CD14-positive monocyte (primary cell): ENCODE measurements around the gene EBF3. TPM values are rescaled to one million over a fixed set of nuclear protein-coding genes. Genes with fewer than 3 reads are reported as not detected.

Source experiments
- DNase-seq, 3 donors: peaks; one replicate each; pipeline ENCODE4 v3.0.0-alpha.2; 2011 to 2022
- H2AFZ ChIP-seq: 2 replicates; pipeline ENCODE4 v1.6.0; 2012; ENCODE audit warnings: mild to moderate bottlenecking, low read depth, low read length, inconsistent platforms; ENCODE audit not compliant: insufficient read depth, poor library complexity, severe bottlenecking
- H3K27ac ChIP-seq, 2 donors: 1 replicate in 1 of 2; 2 replicates in 1 of 2; pipeline ENCODE4 v1.5.1; 2012 to 2013; ENCODE audit warnings: low read length in 2 of 2, control low read depth in 1 of 2, inconsistent platforms in 1 of 2, low read depth in 1 of 2, mild to moderate bottlenecking in 1 of 2
- H3K27me3 ChIP-seq, 2 donors: one replicate each; pipeline versions ENCODE4 v1.6.0 to v1.6.1; 2011 to 2013; ENCODE audit warnings: low read length in 2 of 2; ENCODE audit not compliant: control insufficient read depth in 2 of 2, insufficient read depth in 2 of 2
- H3K36me3 ChIP-seq, 2 donors: replicated peaks in 1 of 2; 1 replicate in 1 of 2; 2 replicates in 1 of 2; pipeline versions ENCODE4 v1.5.1 to v1.6.1; 2012 to 2013; ENCODE audit warnings: low read length in 2 of 2, control low read depth in 1 of 2, inconsistent platforms in 1 of 2, mild to moderate bottlenecking in 1 of 2; ENCODE audit not compliant: insufficient read depth in 2 of 2, control insufficient read depth in 1 of 2
- H3K4me1 ChIP-seq, 2 donors: 1 replicate in 1 of 2; 2 replicates in 1 of 2; pipeline versions ENCODE4 v1.5.1 to v1.6.1; 2012 to 2013; ENCODE audit warnings: low read length in 2 of 2, control low read depth in 1 of 2, inconsistent platforms in 1 of 2, mild to moderate bottlenecking in 1 of 2, moderate library complexity in 1 of 2; ENCODE audit not compliant: insufficient read depth in 2 of 2, control insufficient read depth in 1 of 2
- H3K4me2 ChIP-seq: replicated peaks from 2 replicates; pipeline ENCODE3; 2012; ENCODE audit warnings: low read length, moderate library complexity, mild to moderate bottlenecking; ENCODE audit not compliant: poor library complexity, severe bottlenecking; ENCODE audit errors: extremely low read depth
- H3K4me3 ChIP-seq, 3 experiments: fragments of 200-600 bp in 1 of 3; sonication (generic) in 1 of 3; replicated peaks in 1 of 3; 1 replicate in 2 of 3; 2 replicates in 1 of 3; pipeline ENCODE4 v1.5.1; 2011 to 2013; ENCODE audit warnings: low read length in 3 of 3, mild to moderate bottlenecking in 3 of 3, control low read depth in 2 of 3, low read depth in 2 of 3, inconsistent platforms in 1 of 3, moderate library complexity in 1 of 3
- H3K79me2 ChIP-seq: 2 replicates; pipeline ENCODE4 v1.6.0; 2012; ENCODE audit warnings: mild to moderate bottlenecking, control low read depth, inconsistent platforms, low read length, moderate library complexity; ENCODE audit not compliant: insufficient read depth
- H3K9ac ChIP-seq: 2 replicates; pipeline ENCODE4 v1.6.0; 2017; ENCODE audit warnings: low read length, mild to moderate bottlenecking; ENCODE audit not compliant: insufficient read depth, poor library complexity, severe bottlenecking
- H3K9me3 ChIP-seq, 2 donors: replicated peaks in 1 of 2; 1 replicate in 1 of 2; 2 replicates in 1 of 2; pipeline versions ENCODE4 v1.5.1 to v1.6.1; 2012 to 2013; ENCODE audit warnings: low read length in 2 of 2, control low read depth in 1 of 2; ENCODE audit not compliant: control insufficient read depth in 1 of 2, insufficient read depth in 1 of 2
- H4K20me1 ChIP-seq: 2 replicates; pipeline ENCODE4 v1.6.0; 2012; ENCODE audit warnings: mild to moderate bottlenecking, low read length, control low read depth, moderate library complexity; ENCODE audit not compliant: insufficient read depth
- H3K27ac Mint-ChIP-seq, 7 donors: one replicate each; pipeline ENCODE4 v1.8.0; 2020; ENCODE audit warnings: mild to moderate bottlenecking in 7 of 7, mixed read lengths in 7 of 7, moderate library complexity in 6 of 7, inconsistent platforms in 2 of 7
- H3K27me3 Mint-ChIP-seq, 3 donors: one replicate each; pipeline ENCODE4 v1.8.0; 2021 to 2022; ENCODE audit warnings: low read depth in 3 of 3, mild to moderate bottlenecking in 3 of 3, mixed read lengths in 3 of 3, moderate library complexity in 3 of 3, inconsistent platforms in 1 of 3
- H3K36me3 Mint-ChIP-seq, 2 donors: one replicate each; pipeline ENCODE4 v1.8.0; 2020; ENCODE audit warnings: mixed read lengths in 2 of 2, inconsistent platforms in 1 of 2, mild to moderate bottlenecking in 1 of 2
- H3K4me1 Mint-ChIP-seq: one replicate; pipeline ENCODE4 v1.8.0; 2020; ENCODE audit warnings: mild to moderate bottlenecking, mixed read lengths
- H3K4me3 Mint-ChIP-seq, 2 donors: one replicate each; pipeline ENCODE4 v1.8.0; 2020; ENCODE audit warnings: mild to moderate bottlenecking in 2 of 2, mixed read lengths in 2 of 2, moderate library complexity in 1 of 2
- H3K9me3 Mint-ChIP-seq, 7 donors: one replicate each; pipeline ENCODE4 v1.8.0; 2020 to 2022; ENCODE audit warnings: mixed read lengths in 7 of 7, mild to moderate bottlenecking in 6 of 7, moderate library complexity in 6 of 7, inconsistent platforms in 2 of 7
- WGBS: methylation state at CpG from one replicate; pipeline ENCODE4 v1.1.5; 2013; ENCODE audit warnings: missing lambda C conversion rate; ENCODE audit not compliant: insufficient coverage; 5-methylcytosine and 5-hydroxymethylcytosine counted together
- intact Hi-C, 2 donors: fragments of 100-400 bp; cut with micrococcal nuclease; formaldehyde crosslinking; loops; one replicate each; pipeline versions ENCODE4 v1.15.0 to v1.15.1; 2023
- polyA plus RNA-seq, 3 donors: library from polyadenylated mRNA; depleted of rRNA in 1 of 3; unstranded in 2 of 3; stranded (reverse) in 1 of 3; fragments of 300-500 nt in 2 of 3; fragments of >200 nt in 1 of 3; fragmentation: Illumina TruSeq in 2 of 3; gene quantifications; 1 replicate in 2 of 3; 2 replicates in 1 of 3; pipeline ENCODE4 v1.2.3, GENCODE V29; 2012 to 2021
- TF ChIP-seq, protein P1 (sequence below): fragments of 200-600 bp; IDR thresholded peaks from one replicate; pipeline ENCODE4 v1.8.0; 2022; ENCODE audit warnings: antibody characterized with exemption, mild to moderate bottlenecking

The EBF3 gene
- polyA plus RNA-seq, 3 donors, result not detected

DNA sequence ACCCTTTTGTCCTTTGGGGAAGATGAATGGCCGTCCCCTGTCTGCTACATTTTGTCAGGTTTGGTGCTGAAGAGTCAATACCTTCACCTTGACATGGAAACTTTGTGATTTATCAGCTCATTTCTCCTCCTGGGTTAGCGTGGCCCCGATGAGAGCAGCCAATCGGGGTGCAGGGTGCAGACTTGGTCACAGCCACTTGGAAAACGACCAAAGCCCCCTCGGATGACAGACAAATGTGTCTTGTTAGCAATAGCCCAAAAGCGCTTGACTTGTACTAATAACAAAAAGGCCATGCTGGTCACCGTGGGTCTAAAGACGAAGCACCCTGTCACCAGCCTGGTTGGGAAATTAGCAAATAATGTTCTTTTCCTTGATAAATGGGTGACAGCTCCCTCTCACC, 103.7 kb downstream of the EBF3 start:
- Histone ChIP-seq H3K4me3 (no peak overlapping the region), H3K27me3 (no peaks in the 10 kb centered on the region), H3K9ac (no peak overlapping the region), H3K4me2 (no peak overlapping the region), H4K20me1 (no peaks in the 10 kb centered on the region), H3K27ac (no peak overlapping the region), H3K9me3 (peaks cover 3 to 6% of the 10 kb centered on the region in 2 donors), H2AFZ (no peak overlapping the region), H3K36me3 (no peaks in the 10 kb centered on the region), H3K4me1 (no peaks in the 10 kb centered on the region), H3K79me2 (no peaks in the 10 kb centered on the region)
- no peak for DNase-seq
- peaks cover 3 to 13% (median 6%) of the 10 kb centered on the region in 7 donors for H3K9me3 Mint-ChIP-seq
- H3K27me3 Mint-ChIP-seq, result peaks cover 0 to 4% (median 0%) of the 10 kb centered on the region in 3 donors
- WGBS, result 91% methylated on average over 6 of the region's 9 CpGs
- H3K36me3 Mint-ChIP-seq, result no peaks in the 10 kb centered on the region
- H3K27ac Mint-ChIP-seq, result no peak overlapping the region
- H3K4me1 Mint-ChIP-seq, result no peaks in the 10 kb centered on the region
- no peak overlapping the region for H3K4me3 Mint-ChIP-seq
- TF ChIP-seq, protein P1, sequence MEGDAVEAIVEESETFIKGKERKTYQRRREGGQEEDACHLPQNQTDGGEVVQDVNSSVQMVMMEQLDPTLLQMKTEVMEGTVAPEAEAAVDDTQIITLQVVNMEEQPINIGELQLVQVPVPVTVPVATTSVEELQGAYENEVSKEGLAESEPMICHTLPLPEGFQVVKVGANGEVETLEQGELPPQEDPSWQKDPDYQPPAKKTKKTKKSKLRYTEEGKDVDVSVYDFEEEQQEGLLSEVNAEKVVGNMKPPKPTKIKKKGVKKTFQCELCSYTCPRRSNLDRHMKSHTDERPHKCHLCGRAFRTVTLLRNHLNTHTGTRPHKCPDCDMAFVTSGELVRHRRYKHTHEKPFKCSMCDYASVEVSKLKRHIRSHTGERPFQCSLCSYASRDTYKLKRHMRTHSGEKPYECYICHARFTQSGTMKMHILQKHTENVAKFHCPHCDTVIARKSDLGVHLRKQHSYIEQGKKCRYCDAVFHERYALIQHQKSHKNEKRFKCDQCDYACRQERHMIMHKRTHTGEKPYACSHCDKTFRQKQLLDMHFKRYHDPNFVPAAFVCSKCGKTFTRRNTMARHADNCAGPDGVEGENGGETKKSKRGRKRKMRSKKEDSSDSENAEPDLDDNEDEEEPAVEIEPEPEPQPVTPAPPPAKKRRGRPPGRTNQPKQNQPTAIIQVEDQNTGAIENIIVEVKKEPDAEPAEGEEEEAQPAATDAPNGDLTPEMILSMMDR, result no peak
- intact Hi-C loops, result no loop called here

DNA sequence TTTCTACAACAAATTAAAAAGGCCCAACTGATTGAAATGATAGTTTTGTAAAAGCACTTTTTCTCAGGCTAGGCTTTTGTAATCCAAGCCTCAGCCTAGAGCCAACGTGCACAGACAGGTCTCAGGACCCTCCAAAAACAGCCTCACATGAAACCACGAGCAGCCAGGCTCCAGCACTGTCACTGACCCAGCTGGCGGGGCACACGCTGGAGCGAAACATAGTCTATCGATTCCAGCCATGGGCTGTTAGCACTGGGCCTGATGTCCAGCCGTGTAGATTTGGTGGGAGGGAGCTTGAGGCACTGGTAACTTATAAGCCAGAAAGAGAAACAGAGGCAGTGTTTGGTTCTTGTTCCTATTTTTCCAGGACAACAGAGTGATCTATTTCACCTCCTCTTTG, 104.5 kb downstream of the EBF3 start:
- no peak overlapping the region for H3K4me3 ChIP-seq
- Mint-ChIP-seq H3K27me3 (peaks cover 0 to 4% (median 0%) of the 10 kb centered on the region in 3 donors), H3K4me1 (no peaks in the 10 kb centered on the region), H3K9me3 (peaks cover 3 to 13% (median 6%) of the 10 kb centered on the region in 7 donors), H3K4me3 (no peak overlapping the region), H3K27ac (no peak overlapping the region), H3K36me3 (no peaks in the 10 kb centered on the region)
- DNase-seq, result no peak
- TF ChIP-seq, protein P1, result no peak
- H3K27me3 ChIP-seq, result no peaks in the 10 kb centered on the region
- H3K4me1 ChIP-seq, result no peaks in the 10 kb centered on the region
- peaks cover 3 to 6% of the 10 kb centered on the region in 2 donors for H3K9me3 ChIP-seq
- WGBS, result 87% methylated on average over 7 of the region's 7 CpGs
- H2AFZ ChIP-seq, result no peak overlapping the region
- H3K4me2 ChIP-seq, result no peak overlapping the region
- H4K20me1 ChIP-seq, result no peaks in the 10 kb centered on the region
- H3K79me2 ChIP-seq, result no peaks in the 10 kb centered on the region
- H3K9ac ChIP-seq, result no peak overlapping the region
- intact Hi-C loops, result no loop called here
- no peaks in the 10 kb centered on the region for H3K36me3 ChIP-seq
- H3K27ac ChIP-seq, result no peak overlapping the region
